Fibroblast of skin of right biceps (primary cell): ENCODE measurements around the gene CR2.
"Not testable (repeated sequence)": the region's sequence is repeated elsewhere in the genome, so short reads cannot be mapped to it uniquely, and the experiment has no call there.

Source experiments
- DNase-seq: peaks from one replicate; pipeline ENCODE4 v3.0.0-alpha.2; 2013

Gene CR2

DNA sequence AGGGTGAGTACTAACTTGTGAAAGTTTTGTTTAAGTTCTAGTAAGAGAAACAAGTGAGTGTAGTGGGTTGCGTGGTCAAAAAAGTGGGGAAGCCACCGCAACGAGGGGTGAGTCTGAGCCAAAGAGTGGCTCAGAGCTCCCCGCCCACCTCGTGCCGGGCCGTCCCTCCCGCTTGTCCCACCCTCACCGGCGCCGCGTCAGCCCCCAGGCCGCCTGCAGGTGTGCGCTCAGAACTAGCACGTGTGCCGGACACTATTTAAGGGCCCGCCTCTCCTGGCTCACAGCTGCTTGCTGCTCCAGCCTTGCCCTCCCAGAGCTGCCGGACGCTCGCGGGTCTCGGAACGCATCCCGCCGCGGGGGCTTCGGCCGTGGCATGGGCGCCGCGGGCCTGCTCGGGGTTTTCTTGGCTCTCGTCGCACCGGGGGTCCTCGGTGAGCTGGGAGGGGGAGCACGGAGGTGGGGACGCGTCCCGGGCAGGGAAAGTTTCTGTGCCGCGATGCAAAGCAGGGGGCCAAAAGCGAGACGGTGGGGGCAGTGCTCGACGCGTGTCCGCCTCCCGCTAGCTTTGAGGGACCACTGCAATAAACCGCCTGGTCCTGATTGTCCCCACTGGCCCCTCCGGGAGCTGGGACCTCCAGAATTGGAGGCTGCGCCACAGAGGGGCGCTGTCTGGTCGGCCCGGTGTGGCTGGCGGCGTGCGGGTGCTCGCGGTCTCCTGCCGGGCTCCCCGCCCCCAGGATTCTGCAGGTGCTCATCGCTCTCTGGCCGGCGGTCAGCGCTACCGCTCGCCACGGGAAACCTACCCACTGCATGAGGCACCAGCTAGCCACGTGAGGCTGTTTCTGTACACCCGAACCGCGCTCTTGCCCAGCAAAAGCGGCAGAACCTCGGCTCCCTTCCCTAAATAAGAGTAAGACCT lies at the start of gene CR2:
CR2 (plus strand) TSS at position 283 of the 919 bp plus-strand sequence; CDS start at position 374, 91 bp downstream.
- no peak for DNase-seq

DNA sequence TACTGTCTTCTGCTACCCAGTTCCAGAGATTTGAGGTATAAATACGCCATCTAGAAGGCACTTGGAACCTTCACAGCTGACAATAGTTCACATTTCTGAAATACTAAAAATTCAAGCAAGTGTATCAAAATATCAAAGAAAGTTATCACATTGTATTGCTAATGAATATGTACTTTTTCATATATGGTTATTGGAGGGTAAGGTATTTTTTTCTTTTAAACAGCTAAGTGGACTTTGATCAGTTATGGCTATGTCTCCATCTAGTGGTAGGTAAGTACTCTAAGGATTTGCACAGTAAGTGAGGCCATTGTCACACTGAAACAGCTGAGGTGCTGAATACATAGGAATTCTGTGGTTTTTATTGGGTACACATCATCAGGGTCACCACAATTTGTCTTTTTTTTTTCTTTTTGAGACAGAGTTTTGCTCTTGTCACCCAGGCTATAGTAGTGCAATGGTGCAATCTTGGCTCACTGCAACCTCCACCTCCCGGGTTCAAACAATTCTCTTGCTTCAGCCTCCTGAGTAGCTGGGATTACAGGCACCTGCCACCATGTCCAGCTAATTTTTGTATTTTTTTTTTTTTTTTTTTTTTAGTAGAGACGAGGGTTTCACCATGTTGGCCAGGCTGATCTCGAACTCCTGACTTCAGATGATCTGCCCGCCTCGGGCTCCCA lies 49.1 kb upstream of the CR2 start:
- DNase-seq, result peak; percentile 67

DNA sequence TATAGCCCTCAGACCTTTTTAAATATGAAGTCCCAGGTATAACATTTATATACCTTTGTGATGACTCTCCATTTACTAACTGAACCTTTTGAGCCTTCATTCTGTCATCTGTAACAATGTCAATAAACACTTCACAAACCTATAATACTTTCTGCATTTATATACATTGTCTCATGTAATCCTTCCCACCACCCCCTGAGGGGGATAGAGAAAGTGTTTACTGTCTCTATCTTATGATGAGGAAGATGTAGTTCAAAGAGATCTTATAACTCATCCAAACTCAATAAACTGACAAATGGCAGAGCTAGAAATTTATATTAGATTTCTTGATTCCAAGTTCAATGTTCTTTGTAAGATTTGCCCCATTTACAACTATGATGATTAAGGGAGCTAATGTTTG lies 48.3 kb upstream of the CR2 start:
- no peak for DNase-seq

DNA sequence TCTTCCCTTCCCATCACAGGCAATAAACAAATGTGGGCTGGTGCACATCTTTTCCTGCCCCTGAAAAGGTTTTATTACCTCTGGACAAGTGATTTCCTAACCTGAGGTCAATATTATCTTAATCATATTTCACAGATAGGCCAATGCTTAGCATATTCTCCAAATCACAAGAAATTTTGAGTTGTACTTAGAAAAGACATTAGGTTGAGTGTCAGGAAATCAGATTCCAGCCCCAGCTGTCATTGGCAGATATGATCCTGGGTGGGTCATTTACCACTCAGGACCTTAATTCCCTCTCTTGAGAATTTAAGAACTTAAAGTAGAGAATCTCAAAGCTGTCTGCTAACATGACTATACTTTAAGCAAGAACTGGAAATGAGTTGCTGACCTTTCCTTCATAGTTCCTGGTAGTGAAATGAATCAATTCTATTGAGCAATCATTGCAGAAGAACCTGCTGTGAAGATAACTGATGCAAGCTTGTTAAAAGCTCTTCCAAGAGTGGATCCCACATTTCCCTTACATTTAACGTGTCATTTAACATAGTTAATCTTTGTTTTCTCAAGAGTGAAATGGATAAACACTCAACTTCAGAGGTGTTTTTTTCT lies 46.4 kb upstream of the CR2 start:
- DNase-seq, result peak; percentile 3

DNA sequence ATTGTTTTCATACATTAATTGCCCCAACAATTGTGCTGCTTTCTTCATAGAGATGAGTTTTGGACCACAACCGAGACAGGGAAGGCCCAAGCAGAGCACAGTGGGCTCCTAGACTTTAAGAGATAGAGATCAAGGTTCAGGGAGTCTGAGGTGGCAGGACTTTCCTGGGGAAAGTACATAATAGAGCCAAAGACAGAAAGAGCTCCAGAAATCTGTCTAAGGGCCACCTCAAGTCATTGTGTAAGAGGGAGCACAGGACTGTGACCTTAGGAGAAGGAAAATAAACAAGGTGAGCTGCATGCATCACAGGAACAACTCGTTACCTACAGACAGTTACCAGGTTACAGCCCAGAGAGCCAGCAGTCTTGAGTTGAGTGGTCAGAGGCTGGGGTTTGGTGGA lies 41.3 kb upstream of the CR2 start:
- no peak for DNase-seq

DNA sequence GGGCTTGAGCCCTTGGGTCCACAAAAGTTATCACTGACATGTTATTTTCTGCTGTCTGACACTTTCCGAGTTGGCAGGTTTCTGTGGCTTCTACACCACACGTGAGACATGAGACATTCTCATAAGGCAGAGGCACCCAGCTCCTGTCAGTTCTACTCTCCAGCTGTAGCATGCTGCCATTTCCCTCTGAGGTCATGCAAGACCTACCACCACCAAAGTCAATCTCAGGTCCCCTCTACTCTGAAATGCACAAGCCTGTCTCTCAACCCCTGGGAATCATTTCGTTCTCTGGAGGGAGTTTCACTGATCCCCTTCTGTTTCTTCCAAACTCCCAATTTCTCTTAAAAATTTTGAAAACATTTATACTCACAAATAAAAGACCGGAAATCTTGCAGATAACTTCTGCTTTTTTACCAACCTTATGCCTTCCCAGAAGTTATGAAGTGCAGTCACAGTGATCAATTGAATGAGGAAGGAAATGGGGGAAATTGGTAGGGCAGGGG lies 39.5 kb upstream of the CR2 start:
- DNase-seq, result no peak

DNA sequence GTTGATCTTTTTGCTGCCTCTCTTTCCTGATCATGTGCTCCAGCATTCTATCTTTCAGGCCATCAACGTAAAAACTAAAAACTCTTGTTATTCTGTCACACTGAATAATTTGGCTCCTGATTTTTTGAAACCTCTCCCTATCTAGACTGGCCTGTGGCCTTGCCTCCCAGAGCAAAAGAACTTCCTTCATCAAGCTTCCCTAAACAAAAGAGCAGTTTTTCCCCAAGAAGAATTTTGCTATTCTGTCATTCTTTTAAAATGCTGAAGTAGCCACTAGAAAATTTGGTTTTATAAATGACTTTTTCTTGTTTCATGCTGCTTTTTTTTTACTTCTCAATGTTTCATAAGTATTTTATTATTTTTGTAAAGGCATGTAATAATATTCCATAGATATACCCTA lies 37.1 kb upstream of the CR2 start:
- no peak for DNase-seq

DNA sequence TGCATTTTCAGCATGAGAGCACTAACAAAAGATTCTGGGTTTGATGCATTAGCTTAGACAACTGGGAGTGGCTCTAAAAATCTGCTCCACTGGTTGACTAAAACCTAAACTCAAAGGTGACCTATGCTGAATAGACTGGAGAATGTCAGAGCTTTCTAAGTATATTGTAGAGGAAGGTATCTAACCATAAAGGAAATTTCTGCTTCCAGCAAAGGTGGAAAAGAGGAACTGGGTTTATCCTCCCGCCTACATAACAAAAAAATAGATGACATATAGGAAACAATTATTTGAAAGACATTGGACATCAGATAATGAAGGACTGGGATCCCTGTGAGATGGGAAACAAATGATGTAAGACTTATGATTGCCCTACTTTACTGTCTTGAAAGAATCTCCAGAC lies 35.8 kb upstream of the CR2 start:
- no peak for DNase-seq

DNA sequence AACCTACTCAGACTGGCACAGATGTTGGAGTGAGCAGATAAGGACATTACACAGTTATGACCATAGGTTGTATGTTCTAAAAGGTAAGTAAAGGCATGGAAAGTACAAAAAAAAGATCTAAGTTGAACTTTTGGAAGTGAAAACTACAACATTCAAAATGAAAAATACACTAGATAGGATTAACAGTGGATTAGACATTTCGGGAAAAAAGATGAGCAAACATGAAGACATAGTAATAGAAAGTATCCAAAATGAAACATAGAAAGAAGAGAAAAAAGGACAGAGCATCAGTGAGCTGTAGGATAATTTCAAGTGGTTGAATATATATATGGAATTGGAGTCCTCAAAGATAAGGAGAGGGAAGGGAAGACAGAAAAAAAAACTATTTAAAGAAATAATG lies 34.0 kb upstream of the CR2 start:
- DNase-seq, result no peak

DNA sequence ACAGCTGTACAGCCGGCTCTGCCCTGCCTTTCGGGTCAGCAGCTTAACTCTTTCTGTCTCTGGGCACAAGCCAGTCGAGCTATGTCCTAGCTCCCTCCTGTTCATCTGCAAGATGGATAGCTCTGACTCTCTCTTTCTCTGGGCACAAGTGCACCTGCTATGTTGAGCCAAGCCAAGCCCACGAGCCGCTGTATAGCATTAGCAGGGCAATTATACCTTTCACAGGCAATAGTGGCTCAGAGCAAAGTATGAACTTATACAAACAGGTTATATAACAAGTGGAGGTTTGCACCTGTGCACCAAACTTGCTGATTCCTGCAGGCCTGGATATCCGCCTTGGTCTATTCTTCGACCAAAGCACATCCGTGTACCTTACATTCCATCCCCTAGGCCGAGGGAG lies 33.0 kb upstream of the CR2 start:
- DNase-seq, result no peak

DNA sequence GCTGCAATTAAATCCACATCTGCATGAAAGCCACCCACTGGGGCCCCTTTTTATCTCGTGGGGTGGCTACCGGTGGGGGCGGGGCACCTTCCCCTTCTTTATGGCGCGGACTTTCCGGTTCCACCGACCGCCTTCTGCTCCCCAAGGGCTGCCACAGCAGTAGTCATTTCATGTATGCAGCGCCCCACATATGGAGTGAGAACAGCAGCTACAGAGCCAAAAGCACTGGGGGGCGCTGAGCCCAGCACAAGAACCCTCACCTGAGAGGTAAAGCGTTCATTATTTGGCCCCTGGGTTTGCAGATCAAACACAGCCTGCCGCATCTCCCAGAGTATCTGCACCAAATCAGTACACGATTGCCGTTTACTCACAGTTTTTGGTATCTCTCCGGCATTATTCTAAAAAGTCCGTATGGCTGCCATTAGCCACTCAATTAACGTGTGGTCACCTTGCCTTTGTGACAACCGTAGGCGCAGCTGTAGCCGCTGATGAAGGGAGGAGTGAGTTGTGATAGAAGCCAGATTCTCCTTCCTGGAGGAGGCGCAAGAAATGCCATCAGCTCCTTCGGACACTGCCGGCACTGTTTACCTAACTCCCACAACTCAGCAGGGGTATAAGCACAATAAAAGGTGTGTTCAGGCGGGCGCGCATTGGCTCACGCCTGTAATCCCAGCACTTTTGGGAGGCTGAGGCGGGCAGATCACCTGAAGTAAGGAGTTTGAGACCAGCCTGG lies 30.4 kb upstream of the CR2 start:
- DNase-seq, result no peak

DNA sequence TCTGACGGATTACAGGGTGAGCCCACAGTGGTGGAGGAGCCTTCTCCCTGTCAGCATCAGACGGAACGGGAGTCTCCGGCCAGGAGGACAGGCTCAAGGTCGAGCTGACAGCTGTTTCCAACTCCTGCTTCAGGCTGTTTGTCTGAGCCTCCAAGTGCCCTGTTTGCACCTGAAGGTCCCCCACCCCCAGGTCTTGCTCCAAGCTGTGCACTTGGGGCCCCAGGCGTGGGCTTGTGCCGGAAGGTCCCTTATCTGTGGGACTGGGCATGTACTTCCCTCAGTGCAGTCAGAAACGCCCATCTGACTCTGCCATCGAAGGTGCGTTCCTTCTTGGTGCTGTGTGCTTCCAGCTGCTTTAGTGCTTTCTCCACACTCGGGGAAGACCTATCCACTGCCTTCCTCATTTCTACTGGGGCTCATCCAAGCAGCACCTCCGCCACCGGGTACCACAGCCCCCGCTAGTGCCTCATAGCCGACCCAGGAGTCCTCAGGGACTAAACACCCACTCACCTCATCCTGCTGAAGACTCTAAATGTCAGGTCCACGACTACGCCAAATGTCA lies 29.5 kb upstream of the CR2 start:
- DNase-seq, result no peak

DNA sequence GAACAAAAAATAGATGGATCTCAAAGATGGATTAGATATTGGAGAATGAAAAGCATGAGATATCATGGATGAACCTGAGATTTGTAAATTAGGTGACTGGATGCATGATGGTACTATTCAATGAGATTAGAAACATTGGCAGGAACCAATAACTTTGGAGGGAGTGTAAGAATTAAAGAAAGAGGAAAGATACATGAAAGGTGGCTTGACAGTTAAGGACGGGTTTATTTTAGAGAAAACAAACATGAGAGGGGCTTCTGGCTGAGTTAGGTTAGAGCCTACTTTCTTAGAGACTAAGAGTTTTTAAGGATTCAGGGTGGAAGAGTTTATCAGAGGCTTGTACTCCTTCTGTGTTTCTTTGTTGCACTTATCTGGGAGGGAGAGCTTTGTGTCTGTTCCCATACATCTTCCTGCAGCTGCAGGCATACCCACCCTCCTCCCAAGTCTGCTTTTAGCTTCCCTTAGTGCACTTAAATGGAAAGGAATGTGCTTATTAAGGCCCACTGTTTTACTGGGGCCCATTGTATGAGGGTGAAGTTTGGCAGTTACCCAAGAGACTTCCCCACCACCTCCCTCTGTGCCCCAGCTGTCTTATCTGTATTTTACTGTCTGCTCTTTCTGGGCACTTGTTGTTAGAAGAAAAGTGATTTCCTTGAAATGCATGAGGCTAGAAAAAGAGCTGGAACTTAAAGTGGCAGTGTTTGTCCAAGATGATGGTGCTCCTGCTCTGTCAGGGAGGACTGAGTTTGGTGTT lies 26.1 kb upstream of the CR2 start:
- no peak for DNase-seq

DNA sequence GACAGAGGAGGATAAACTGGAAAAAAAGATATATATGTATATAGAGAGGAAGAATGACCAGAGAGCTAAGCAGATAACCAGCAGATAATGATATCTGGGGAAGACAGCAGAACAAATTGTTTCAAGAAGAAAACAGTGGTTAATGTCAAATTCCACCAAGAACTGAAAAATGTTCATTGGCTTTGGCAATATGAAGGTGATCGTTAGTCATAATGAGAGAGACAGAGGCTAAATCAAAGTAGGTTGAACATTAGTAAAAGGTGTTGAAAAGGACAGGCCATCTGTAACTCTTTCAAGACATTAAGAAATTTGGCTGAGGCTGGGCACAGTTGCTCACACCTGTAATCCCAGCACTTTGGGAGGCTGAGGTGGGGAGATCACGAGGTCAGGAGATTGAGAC lies 25.3 kb upstream of the CR2 start:
- DNase-seq, result no peak

DNA sequence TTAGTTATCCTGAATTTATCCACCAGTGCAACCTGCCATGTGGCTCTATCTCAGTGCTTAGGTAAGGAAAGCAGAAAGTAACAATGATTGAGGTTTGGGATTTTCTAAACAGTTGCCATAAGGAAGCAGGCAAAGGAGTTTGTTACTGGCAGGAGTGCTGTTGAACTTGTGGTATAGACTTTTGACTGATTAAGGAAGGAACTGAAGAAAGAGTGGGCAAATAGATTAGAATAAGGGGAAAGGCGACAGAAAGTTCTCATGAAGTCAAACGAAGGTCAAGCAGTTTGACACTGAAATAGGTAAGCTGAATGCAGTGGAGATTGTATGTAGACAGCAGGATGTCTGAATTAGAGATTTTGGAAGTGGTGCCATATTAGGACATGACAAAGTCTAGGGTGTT lies 24.2 kb upstream of the CR2 start:
- no peak for DNase-seq

DNA sequence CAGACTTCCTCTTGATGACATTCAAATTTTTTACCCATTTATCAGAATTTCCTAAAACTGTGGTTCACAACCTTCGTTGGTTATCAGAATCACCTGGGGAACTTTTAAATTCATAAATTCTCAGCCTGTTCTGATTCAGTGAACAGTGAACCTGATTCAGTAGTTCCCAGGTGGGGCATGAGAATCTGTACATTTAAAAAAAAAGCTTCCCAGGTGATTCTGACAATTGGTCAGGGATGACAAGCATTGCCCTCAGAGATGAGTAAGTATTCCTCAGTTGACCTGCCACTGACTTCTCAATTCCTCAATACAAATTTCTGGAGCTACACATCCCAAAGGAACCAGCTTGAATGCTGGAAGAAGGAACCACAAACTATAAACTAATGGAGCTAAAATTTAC lies 23.5 kb upstream of the CR2 start:
- no peak for DNase-seq

DNA sequence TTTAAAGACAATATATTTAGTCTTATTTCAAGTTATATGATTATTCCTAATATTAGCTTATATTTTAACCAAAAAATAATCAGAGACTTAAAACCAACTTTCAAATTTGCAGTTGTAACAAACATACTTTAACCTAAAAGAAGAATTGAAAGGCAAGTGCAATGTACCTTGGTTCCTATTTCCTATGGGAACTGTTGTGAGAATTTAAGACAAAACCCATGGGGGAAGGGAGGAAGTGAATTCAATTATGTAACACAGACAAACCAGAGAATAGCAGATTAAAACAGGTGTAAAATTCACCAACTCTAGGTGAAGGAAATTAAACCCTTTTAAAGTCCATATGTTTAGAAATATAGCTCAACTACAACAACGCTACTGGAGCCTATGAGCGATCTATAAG lies 22.6 kb upstream of the CR2 start:
- no peak for DNase-seq

DNA sequence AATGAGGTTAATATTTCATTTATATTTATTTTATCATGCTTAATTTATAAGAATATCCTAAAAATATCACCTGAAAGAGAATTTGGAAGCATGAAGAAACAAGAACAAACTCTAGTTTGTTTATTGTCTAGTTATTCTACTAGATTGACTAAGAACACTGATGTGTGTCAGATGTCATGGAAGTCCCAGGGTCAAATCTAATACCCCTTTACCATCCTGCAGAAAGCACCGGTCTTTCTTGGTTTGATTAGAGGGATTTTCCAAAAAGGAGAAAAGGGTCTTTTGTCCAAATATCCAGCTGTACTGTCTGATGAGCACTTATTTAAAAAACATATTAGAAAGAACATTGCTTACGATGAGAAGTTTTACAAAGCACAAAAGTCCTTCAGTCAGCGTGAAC lies 20.7 kb upstream of the CR2 start:
- DNase-seq, result no peak

DNA sequence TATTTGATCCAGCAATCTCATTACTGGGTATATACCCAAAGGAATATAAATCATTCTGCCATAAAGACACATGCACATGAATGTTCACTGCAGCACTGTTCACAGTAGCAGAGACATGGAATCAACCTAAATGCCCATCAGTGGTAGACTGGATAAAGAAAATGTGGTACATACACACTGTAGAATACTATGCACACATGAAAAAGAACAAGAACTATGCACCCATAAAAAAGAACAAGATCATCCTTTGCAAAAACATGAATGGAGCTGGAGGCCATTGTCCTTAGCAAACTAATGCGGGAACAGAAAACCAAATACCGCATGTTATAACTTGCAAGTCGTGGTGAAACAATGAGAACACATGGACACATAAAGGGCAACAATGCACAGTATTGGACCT lies 17.4 kb upstream of the CR2 start:
- DNase-seq, result not testable (repeated sequence)

DNA sequence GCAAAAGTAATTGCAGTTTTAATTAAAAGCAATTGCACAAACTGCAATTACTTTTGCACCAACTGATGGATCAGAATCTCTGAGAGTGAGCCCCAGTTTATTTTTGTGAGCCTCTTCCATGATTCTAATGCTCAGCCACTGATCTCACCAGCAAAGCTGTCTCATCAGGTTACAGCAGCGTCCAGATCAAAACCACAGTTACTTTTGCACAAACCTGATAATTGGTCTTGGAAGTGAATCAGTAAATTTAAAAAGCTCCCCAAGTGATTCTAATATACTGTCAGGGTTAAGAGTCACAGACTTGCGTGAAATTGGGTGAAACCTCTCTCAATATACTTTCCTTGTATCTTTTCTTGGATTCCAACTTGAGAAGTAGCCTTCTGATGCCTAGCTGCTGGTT lies 13.5 kb upstream of the CR2 start:
- no peak for DNase-seq

DNA sequence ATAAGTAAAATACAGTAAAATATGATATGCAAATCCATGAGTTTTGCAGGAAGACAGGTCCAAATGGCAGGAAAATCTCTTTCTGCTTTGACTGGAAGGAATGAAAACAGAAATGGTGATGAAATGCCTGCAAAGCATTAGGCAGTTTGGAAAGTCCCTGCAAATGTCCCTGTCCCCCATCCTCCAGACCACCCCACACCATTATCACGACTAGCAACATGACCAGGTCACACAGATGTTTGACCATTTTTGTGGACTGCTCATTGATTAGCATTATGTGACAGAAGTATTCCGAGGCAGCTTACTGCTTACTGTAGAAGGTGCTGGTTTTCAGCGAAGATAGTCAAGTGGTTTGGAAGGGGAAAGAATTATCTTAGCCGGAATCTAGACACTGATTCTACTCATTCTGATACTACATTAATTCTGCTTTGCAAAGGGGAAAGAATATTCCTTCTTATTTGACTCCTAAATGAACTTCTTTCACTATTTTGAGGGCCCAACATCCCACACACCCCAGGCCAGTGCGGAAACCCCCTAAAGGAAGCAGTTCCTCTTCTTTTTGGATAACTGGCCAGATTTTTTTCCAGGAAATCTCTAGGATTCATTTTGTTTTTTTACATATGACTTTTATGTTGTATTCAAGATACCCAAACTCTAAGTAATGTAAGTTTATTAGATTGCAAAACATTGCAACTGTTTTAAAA lies 9.5 kb upstream of the CR2 start:
- DNase-seq, result no peak

DNA sequence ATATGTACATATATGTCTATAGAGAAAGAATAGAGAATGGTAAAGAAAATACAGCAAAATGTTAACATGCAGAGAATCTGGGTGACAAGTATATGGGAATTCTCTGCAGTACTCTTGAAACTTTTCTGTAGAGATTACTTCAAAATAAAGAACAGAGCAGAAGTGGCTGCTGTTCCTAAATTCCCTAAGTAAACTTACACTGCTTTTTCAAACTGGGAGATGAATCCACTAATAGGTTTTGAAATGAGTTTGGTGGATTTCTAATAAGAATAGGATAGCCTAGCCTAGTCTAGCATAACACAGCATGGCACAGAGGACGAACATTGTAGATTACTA lies 450 bp upstream of the CR2 start:
- no peak for DNase-seq
